Endothelial cell of hepatic sinusoid (primary cell): ENCODE results near the gene MYBPH.

Source experiments
- in situ Hi-C: cut with HindIII; loops from 2 replicates; pipeline ENCODE4 v1.10.0; 2017; ENCODE audit warnings: low sequenced_read_pairs

The MYBPH gene

DNA sequence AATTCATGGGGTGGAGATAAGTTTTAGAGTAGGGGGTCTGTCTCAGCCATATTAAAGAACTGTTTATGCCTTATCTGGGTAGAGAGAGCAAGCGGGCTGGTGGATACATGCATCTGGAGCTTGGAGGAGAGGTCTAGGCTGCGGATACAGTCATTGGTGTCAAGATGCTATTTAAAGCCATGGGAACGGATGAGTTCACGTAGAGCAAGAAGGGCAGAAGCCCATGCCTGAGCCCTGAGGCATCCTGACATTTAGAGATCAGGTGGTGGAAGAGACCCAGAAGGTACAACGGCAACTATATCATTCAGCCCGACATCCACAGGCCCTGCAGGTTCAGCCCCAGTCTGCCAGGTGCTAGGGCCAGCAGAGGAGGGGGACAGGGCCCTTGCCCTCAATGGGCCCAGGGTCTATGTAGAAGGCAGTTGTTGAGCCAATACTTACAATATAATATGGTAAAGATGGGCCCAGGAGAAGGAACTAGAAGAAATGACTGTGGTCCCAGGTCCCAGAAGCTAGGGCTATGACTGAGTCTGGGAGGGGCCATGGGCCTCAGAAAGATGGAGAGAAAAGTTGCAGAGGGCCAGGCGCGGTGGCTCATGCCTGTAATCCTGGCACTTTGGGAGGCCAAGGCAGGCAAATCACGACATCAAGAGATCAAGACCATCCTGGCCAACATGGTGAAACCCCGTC is 26.0 kb upstream of the MYBPH start:
- in situ Hi-C loops = loop anchor here (5.0 kb wide), 1 partner anchor 39 kb away; no protein-coding TSS in a partner anchor

DNA sequence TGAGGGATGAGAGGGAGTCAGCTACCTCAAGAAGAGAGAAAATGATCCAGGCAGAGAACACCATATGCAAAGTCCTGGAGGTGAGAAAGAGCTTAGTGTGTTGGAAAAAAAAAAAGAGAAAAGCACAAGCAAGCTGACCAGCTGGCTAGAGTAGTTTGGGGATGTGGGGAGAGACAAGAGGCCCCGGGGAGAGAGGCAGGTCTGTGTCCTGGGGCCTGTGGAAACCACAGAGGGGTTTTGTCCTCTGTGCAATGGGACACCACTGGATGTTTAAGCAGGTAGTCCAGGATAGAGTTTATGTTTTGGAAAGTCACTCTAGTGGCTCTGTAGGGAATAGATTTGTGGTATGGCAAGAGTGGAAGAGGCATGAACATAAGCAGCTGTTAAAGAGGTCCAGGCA is 25.3 kb upstream of the MYBPH start:
- in situ Hi-C loops = loop anchor here (5.0 kb wide), 1 partner anchor 39 kb away; no protein-coding TSS in a partner anchor

DNA sequence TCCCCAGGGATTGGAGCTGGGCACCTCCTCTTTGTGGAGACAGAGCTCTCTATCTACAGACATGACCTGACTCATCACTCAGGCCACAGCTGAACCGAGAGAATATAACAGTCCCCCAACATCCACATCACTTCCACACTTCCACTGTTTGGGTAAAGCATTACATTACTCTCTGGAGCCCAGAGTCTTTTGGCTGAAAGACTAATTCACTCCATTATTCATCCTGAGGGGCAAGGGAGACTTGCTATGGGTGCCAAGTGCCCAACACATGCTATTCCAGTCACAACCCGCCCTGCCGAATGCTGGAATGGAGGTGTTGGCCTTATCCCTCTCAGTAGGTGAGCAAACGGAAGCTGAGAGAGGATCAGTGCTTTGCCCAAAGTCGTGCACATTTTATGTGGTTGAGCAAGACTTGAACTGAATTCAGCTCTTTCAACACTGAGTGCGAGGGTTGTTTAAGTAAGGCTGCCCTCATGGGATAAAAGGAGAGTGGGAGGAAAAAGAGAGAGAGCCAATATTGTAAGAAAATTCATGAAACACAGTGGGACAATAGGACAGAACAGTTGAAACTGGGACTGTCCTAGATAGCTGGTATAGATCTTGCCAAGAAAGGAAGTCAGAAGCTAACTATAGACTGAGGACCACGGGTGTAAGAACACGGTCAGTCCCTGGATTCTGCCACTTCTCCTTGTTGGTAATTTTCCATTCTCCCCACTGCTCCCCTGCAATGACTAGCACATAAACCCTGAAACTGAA is 24.4 kb upstream of the MYBPH start:
- in situ Hi-C loops = loop anchor here (5.0 kb wide), 1 partner anchor 38 kb away; no protein-coding TSS in a partner anchor

DNA sequence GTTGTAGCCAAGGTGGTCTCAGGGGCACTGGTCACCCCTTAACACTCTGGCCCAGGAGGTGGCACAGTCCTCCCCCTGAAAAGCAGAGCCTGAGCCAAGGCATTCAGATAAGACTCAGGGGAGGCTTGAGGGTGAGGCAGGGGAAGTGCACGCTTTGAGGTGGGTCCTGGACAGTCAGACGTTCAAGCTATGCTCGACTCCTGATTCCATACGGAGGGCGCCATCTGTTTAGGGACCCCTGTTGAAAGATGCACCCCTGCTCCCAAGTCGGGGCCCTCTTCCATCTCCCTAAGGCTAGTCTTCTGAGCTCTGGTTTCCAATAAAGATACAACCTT is 23.8 kb upstream of the MYBPH start:
- in situ Hi-C loops = no loop called here

DNA sequence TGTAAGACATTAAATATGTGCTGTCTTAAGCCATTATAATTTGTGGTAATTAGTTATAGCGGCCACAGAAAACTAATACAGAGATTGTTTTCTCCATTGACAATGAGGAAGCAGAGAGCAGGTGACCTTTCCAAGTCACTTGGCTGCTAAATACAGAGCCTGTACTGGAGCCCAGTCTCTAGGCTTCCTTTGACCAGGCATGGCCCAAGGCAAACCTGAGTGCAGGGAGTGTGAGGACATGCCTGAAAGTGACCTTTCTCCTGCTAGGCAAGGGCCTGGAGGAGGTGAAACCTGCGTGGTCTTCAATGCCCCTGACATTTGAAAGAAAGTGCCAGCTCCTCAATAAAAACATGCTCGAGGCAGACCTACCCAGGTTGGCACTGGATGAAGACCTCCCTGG is 23.4 kb upstream of the MYBPH start:
- in situ Hi-C loops = no loop called here

DNA sequence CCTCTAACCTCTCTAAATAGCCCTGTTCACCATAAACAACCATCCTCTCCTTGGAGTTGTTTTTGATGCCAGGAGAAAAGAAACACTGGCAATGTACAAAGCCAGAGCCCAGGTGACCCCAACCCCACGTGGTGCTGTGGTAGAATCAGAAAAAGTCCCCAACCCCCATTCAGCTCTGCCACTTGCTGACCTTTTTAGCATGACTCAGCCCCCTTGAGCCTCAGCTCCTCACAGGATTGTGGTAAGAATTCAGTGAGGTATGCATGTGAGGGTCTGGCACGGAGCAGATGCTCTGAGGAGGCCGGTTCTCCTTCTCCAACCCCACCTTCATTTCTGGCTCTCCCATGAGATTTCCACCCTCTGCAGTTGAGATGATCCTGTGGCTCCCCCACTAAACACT is 22.0 kb upstream of the MYBPH start:
- in situ Hi-C loops = no loop called here

DNA sequence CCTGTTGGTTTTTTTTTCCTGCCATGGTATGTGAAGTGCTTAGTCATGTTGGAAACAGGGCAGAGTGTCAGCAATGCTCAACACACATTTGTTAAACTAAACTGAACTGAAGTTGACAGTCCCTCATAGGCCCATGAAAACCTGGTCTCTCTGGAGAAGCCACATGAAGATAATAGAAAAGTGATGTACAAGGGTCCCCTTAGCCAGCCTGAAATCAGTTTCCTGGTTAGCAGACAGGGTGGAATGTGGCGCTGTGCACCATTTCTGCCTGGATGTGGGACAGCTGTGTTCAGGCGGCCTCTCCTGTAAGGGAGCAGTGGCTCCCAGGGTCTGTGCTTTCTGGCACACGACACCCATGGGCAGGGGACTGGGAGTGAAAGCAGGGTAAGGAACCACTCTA is 20.7 kb upstream of the MYBPH start:
- in situ Hi-C loops = no loop called here

DNA sequence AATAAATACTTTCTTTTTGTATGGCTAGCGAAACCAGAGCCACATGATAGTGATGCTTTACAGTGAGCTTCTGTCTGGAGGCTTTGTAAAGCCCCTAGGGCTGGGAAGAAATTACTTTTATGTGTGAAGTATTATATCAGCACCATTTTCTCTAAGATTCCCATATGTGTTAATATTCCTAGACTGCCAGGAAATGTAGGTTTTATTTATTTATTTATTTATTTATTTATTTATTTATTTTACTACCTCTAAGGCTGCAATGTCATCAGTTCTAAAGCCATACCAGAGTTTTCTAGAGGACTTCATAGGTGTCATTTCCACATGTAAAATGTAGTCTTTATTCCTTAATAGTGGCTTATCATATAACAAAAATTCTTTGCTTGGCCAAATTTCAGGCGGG is 15.3 kb upstream of the MYBPH start:
- in situ Hi-C loops = no loop called here

DNA sequence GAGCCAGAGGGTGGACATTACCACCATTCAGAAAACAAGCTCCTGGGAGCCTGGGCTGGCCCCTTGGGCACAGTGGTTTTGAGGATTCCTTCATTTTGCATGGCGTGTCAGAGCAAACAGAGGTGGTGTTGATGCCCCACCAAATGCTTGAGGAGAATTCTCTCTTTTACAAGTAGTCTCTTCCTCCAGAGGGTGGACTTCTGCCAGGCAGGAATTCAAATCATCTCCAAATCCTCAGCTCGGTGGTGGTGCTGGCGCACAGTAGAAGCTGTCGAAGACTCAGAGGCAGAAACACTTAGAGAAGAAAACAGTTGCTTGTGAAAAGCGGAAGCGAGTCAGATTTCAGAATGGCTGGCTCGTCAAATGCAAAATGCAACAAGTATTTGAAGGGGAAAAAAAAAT is 14.3 kb upstream of the MYBPH start:
- in situ Hi-C loops = no loop called here

DNA sequence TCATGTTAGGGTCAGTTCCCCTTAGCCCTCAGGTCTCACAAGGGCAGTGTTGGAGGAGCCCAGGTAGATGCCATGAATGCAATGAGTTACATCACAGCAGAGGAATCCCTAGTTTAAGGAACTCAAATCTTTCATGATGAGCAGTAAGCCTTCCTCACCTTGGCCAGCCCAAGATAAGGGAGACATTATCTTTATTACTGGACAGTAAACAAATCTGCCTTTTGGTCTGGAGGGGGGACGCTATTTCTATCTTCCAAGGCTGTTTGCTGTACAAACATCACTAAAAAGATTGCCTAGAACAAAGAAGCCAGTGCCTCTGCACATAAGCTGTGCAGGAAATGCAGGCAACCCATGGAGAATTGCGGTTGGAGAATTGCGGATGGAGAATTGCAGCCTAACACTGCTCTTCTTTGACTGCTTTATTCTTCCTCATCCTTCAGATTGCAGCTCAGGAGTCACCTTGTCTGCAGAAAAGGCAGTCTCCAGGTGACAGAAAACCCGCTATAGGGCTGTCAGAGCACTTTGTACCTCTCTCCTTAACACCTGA is 13.1 kb upstream of the MYBPH start:
- in situ Hi-C loops = no loop called here

DNA sequence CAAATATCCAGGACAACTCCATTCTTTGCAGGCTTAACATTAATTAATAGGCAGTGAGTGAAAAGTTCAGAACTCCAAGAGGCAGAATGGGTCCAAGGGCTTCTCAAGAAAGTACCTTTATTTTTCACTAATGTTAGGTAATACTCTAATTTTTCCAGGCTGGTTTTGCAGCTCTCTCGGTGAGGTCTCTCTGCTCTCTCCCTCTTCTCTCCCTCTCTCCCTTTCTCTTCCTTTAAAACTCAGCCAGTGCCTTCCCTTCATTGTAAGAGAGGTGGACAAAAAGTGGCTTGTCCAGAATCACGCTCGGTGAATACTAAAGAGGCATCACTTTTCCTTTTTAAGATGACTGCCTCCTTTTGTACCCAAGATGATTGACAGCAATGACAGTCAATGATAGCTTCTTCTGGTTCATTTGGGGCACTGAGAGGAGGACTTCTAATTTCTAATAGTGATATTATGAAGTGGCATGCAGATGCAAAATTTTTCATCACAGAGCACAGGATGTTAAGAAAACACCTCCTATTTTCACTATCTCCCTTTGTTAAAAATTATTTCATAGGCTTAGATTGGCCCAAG is 12.2 kb upstream of the MYBPH start:
- in situ Hi-C loops = no loop called here

DNA sequence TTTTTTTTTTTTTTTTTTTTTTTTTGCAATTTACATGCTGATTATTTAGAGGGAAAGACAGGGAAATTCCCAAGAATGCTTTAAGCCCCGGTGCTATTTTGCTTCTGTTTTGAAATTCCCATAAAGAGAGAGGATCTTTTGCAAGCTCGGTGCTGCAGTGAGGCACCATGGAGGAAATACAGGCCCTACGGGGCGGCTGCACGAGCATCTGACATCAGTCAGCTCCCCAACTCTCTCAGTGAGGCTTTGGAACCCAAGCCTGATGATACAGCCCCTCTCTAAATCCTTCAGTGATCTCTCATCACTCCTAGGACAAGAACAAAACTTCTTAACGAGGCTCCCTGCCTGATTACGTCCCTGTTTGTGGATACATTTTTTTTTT is 11.7 kb upstream of the MYBPH start:
- in situ Hi-C loops = no loop called here

DNA sequence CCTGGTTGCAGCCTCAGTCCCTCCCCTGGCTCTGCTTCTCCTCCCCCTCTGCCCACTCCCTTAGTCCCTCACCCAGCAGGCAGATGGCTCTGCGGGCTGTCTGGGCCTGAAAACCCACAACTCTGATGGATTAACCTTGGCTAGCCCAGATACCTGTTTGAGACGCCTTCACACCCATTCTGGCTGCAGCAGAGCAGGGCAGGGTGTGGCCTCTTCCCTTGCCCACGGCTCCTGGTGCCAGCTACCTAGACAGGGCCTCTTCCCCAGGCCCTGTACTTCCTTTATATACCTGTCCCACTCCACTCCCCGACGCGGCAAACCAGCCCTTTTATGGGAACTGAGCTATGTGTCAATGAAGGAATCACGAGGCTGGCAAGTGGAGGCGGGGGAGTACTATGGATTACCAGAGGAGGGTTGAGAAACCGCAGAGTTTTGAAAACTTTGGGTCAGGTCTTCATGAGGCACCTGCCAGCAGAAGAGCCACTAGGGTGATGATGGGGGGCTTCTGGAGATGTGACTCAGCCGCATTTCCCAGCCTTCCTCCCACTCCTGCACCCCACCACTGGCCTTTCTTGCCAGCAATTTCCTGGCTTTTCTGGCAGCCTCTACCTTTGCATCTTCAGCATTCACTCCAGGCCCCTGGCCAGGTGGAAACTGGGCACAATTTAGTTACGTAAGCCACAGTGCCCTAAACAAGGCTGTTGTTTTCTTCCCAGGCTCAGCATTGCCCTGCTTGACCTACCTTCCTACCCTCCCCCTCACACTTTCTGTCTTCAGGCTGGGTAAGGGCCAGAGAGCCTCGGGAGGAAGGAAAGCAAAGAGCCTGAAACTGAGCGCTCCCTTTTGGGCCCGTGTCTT is 11.0 kb upstream of the MYBPH start, which contains the start of gene CHI3L1:
TSS of gene CHI3L1 (minus strand) at position 259 of the 858 bp plus-strand sequence. CDS start at position 178, 81 bp downstream.
- in situ Hi-C loops = no loop called here

DNA sequence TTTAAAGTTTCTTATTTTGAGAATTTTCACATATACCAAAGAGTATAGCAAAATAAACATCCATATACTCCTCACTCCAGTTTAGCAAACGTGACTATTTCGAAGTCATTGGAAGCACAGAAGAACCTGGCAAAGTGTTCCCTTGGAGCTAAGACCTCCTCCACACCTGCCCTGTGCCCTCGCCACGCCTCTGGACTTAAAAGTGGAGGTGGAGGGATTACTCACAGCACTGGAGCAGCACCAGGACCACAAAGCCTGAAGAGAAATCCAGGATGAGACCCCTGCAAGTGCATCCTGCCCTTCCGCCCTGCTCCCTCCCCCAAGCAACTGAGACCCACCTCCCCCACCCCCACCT is 10.4 kb upstream of the MYBPH start:
- in situ Hi-C loops = no loop called here

DNA sequence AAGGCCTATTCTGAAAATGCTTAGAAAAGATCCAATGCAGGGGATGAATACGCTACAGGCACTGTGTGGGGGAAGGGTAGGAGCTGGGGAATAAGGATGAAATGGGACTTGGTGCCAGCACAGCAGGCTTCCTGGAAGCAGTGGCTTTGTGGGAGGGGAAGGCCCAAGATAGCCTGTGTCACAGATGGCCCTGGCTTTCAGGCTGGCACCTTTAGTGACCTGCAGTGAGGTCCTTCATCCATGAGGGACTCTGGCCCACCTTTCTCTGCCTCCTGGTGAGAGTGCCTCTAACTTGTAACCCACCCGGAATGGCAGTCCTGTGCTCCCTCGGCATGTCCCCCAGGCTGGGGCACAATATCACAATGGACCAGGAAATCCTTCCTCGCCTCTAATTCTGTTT is 10.0 kb upstream of the MYBPH start:
- in situ Hi-C loops = no loop called here

DNA sequence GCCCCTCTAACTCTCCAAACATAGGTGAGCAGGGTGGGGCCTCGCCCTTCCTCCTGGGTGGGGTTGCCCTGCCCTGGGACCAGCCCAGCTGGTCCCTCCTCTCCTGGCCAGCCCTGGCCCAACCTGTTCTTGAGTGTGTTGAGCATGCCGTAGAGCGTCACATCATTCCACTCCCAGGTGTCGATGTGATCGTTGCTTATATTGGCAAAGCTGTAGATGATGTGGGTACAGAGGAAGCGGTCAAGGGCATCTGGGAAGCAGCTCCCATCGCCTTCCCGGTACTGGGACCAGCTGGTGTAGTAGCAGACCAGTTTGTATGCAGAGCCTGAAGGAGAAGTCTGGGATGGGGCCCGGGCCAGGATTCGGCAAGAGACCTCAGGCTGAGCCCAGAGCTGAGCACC is 9.4 kb upstream of the MYBPH start:
- in situ Hi-C loops = no loop called here

DNA sequence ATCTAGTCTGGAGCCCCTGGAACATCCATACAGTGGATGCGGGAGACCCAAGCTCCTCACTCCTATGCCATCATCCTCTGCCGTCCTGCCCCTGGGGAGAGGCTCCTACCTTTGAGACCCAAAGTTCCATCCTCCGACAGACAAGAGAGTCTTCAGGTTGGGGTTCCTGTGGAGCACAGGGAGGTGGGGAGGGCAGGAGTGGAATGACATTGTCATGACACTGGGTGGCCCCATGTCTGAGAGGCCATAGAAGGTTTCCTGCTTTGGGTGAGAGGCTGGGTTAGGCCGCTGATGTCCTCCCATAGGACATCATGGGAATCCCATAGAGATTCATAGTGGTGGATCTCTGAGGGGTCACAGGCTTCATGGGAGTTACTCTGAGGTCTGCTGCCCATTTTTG is 8.8 kb upstream of the MYBPH start:
- in situ Hi-C loops = no loop called here

DNA sequence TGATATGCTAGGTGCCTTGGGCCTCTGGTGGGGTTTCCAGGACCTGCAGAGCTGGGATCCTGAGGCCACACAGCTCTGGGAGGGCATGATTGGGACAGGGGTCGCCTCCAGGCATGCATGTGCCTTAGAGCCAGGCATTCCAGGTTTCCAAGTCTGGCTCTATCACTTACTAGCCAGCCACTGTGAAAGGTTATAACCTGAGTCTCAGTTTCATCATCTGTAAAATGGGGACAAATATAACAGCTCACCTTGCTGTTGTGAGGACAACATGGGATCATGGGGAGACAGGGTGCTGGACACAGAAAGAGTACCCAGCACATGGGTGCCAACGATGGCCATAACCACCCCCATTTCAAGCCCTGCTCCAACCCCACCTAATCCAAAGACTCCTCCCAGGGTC is 8.2 kb upstream of the MYBPH start:
- in situ Hi-C loops = no loop called here

DNA sequence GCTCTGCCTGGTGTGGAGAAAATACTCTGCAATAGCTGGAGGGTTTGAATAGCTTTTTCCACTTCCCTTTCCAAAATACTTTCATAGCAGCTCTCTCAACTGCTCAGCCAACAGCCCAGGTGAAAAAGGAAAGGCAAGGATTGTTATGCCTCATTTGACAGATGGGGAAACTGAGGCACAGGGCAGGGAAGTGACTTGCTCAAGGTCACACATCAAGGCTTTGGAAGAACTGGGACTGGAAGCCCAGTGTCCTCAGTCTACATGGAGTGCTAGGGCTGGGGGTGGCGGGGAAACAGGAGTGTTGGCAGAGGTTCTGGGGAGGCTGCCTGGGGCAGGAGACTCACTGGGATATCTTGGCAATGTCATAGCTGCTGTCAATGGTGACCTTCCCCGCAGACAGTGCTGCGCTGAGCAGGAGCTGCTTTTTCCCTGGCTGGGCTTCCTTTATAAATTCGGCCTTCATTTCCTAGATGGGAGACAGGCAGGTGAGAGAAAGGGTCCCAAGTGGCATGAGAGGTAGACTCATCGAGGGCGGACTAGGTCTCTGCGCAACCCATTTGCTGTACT is 6.8 kb upstream of the MYBPH start:
- in situ Hi-C loops = no loop called here

DNA sequence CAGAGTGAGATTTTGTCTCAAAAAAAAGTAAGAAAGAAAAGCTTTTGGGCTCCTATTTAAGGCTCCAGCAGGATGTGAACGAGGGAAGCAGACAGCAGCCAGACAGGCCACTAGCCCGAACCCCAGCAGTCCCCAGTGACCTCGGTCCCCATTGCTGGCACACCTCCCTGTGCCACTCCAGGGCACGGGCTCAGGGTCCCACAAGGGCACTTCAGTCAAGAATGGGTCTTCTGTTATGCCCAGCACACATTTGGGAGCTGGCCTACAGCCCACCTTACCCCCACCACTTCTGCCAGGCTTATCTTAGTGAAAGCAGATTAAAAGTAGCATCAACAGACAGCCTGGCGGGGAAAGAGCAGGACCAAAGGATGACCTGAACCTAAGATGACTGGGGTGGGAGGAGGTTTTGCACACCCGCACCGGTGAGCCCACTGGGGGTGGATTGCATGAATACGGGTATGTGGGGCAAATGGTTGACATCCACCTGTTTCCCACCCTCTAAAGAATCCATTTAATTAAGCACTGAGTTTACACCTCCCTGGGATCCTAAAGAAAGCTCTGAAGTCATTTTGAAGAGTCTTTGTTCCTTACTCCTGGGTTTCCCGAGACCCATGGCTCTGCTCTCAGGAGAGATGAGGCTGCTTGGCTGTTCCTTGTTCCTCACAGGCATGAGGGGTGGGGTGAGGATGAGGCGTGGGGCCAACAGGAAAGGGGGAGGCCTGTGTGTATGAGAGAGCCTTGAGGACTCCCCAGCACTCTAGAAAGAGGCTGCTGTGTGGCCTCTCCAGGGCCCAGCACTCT is 6.2 kb upstream of the MYBPH start:
- in situ Hi-C loops = no loop called here
